WI38 (cell line): ENCODE results near the gene TAS2R39.

Experiments
- H3K4me3 ChIP-seq: 2 replicates; pipeline ENCODE4 v1.5.1; 2011; ENCODE audit warnings: low read depth, mild to moderate bottlenecking, control low read depth, low read length
- TF ChIP-seq, protein P1 (sequence below): IDR thresholded peaks from 2 replicates; pipeline ENCODE4 v1.5.1; 2012; ENCODE audit warnings: low read depth, mild to moderate bottlenecking, control low read depth, low read length

TAS2R39 gene

DNA sequence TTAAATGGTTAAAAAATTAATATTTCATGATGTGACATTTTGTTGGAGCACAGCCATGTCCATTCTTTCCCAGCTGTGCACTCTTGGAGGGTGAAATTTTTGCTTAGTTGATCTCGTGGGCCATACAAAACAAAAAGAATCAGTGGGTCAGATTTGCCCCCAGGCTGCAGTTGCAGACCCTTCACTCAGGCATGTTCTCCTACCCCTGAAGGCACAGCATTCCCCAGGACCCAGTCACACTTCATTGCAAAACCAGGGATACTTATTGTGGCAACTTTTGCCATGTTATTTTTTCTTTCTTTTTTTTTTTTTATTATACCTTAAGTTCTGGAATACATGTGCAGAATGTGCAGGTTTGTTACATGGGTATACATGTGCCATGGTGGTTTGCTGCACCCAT is 44.6 kb downstream of the TAS2R39 start:
- TF ChIP-seq, protein P1, sequence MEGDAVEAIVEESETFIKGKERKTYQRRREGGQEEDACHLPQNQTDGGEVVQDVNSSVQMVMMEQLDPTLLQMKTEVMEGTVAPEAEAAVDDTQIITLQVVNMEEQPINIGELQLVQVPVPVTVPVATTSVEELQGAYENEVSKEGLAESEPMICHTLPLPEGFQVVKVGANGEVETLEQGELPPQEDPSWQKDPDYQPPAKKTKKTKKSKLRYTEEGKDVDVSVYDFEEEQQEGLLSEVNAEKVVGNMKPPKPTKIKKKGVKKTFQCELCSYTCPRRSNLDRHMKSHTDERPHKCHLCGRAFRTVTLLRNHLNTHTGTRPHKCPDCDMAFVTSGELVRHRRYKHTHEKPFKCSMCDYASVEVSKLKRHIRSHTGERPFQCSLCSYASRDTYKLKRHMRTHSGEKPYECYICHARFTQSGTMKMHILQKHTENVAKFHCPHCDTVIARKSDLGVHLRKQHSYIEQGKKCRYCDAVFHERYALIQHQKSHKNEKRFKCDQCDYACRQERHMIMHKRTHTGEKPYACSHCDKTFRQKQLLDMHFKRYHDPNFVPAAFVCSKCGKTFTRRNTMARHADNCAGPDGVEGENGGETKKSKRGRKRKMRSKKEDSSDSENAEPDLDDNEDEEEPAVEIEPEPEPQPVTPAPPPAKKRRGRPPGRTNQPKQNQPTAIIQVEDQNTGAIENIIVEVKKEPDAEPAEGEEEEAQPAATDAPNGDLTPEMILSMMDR, result no peak
- H3K4me3 ChIP-seq, result no peak overlapping the region

DNA sequence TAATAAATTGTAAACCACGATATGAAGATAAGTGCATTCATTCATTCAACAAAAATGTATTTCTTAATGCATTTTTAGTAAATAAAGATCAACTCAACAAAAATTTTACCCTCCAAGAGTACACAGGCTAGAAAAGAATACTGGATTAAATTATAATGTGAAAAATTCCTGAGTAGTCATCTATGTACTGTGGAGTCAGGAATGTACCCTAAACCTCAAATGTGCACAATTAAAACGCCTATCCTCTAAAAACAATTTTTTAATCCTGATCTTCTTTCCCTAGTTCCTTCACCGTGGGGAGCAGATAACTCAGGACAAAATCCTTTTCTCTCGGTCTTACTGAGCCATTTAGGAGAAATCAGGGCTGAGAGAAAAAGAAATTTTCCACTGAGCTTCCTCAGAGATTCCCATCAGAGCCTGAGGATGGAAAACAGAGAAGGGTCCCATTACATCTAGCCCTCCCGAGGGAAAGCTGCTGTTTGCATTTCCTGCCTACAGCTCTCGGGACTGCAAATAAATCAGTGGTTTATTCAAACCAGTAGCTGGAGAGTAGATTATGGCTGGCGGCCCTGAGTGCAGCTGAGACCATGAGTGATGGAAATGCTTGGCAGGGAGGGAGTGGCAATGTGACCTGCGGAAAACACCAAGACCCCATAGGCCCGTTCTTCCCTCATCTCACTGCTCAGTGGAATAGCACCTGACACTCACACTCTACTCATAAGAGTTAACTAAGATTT is 46.0 kb downstream of the TAS2R39 start:
- TF ChIP-seq, protein P1, result no peak

GRCh38 chr7:143230602-143231457 is 47.6 kb downstream of the TAS2R39 start:
- H3K4me3 ChIP-seq, result no peak overlapping the region
- TF ChIP-seq, protein P1, result no peak

More for the DNA sequence above, 46.0 kb downstream of the TAS2R39 start:
- no peak overlapping the region for H3K4me3 ChIP-seq
